ENCODE results near the gene RIMKLB. TPM values are rescaled to one million over a fixed set of nuclear protein-coding genes. Genes with fewer than 3 reads are reported as not detected.

The RIMKLB gene
- polyA plus RNA-seq, 1 experiment = 22.0 TPM

GRCh38 chr12:8828257-8829124 is 130.7 kb downstream of the RIMKLB start:
- CTCF ChIA-PET = no interaction called here
- Histone ChIP-seq H3K9me3 (ENCODE audit: control insufficient read depth, insufficient read depth, low read length) (no peaks in the 10 kb centered on the region), H3K4me3 (ENCODE audit: low read depth, low read length) (no peak overlapping the region), H3K27me3 (ENCODE audit: control insufficient read depth, insufficient read depth, low read length) (no peaks in the 10 kb centered on the region), H3K27ac (ENCODE audit: low read depth, low read length) (no peak overlapping the region)
- DNase-seq (ENCODE audit: low read depth, low spot score) = no peak
- no peak for TF ChIP-seq CTCF (IDR thresholded peaks at IDR 0.05; ENCODE audit: low read depth, low read length)
- POLR2A ChIA-PET = no interaction called here

GRCh38 chr12:8829125-8829518 is 131.3 kb downstream of the RIMKLB start:
- POLR2A ChIA-PET = no interaction called here
- no peak for TF ChIP-seq CTCF (IDR thresholded peaks at IDR 0.05; ENCODE audit: low read depth, low read length)
- CTCF ChIA-PET = no interaction called here

GRCh38 chr12:8829621-8830020 is 131.8 kb downstream of the RIMKLB start:
- ChIA-PET CTCF (no interaction called here), POLR2A (no interaction called here)
- no peak overlapping the region for H3K4me3 ChIP-seq (ENCODE audit: low read depth, low read length)
- H3K27ac ChIP-seq (ENCODE audit: low read depth, low read length) = no peak overlapping the region
- TF ChIP-seq CTCF (IDR thresholded peaks at IDR 0.05; ENCODE audit: low read depth, low read length) = no peak
- DNase-seq (ENCODE audit: low read depth, low spot score) = no peak
- H3K9me3 ChIP-seq (ENCODE audit: control insufficient read depth, insufficient read depth, low read length) = no peaks in the 10 kb centered on the region
- H3K27me3 ChIP-seq (ENCODE audit: control insufficient read depth, insufficient read depth, low read length) = no peaks in the 10 kb centered on the region

More at GRCh38 chr12:8829125-8829518, 131.3 kb downstream of the RIMKLB start:
- Histone ChIP-seq H3K9me3 (ENCODE audit: control insufficient read depth, insufficient read depth, low read length) (no peaks in the 10 kb centered on the region), H3K27ac (ENCODE audit: low read depth, low read length) (no peak overlapping the region), H3K27me3 (ENCODE audit: control insufficient read depth, insufficient read depth, low read length) (no peaks in the 10 kb centered on the region), H3K4me3 (ENCODE audit: low read depth, low read length) (no peak overlapping the region)
- DNase-seq (ENCODE audit: low read depth, low spot score) = no peak

DNA sequence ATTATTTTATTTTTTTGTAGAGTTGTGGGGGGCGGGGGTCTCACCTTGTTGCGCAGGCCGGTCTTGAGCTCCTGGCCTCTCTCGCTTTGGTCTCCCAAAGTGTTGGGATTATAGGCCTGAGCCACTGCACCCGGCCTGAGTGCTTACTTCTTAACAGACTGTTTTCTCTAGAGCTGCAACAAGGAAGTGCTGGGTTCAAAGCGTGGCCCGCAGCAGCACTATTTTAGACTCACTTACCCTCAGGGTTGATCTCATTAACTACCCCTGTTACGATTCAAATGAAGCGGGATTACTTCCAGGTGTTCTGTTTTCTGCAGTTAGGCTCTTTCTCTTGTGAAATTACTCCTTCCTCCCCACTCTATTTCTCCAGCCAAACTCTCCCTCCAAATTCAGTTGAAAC is 133.3 kb downstream of the RIMKLB start:
- no peak for TF ChIP-seq CTCF (IDR thresholded peaks at IDR 0.05; ENCODE audit: low read depth, low read length)
- CTCF ChIA-PET = no interaction called here
- POLR2A ChIA-PET = no interaction called here
- no peaks in the 10 kb centered on the region for H3K9me3 ChIP-seq (ENCODE audit: control insufficient read depth, insufficient read depth, low read length)
- H3K27me3 ChIP-seq (ENCODE audit: control insufficient read depth, insufficient read depth, low read length) = no peaks in the 10 kb centered on the region
- H3K4me3 ChIP-seq (ENCODE audit: low read depth, low read length) = no peak overlapping the region
- DNase-seq (ENCODE audit: low read depth, low spot score) = no peak
- no peak overlapping the region for H3K27ac ChIP-seq (ENCODE audit: low read depth, low read length)

DNA sequence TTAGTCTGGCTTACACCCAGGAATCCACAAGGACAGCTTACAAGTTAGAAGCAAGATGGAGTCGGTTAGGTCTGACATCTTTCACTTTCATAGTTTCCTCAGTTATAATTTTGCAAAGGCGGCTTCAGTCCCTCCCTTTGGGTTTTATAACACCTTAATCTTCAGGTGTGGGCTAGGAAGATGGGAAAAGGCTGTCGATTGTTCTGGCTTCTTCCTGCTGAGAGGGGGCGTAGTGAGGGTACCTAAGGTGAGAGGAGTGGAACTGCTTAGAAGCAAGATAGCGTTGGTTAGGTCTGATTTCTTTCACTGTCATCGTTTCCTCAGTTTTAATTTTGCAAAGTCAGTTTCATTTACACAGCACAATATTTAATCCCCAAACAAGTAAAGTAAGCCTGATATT is 134.7 kb downstream of the RIMKLB start:
- Histone ChIP-seq H3K9me3 (ENCODE audit: control insufficient read depth, insufficient read depth, low read length) (no peaks in the 10 kb centered on the region), H3K27ac (ENCODE audit: low read depth, low read length) (no peak overlapping the region), H3K27me3 (ENCODE audit: control insufficient read depth, insufficient read depth, low read length) (no peaks in the 10 kb centered on the region), H3K4me3 (ENCODE audit: low read depth, low read length) (no peak overlapping the region)
- no peak for DNase-seq (ENCODE audit: low read depth, low spot score)
- CTCF ChIA-PET = no interaction called here
- POLR2A ChIA-PET = no interaction called here
- no peak for TF ChIP-seq CTCF (IDR thresholded peaks at IDR 0.05; ENCODE audit: low read depth, low read length)

Other genes starting within 250 kb of the RIMKLB start
- not detected in 2 replicates for gene CLEC6A, start 242.0 kb upstream of the RIMKLB start, polyA plus RNA-seq (2011; rRNA removed)
- gene CLEC4D, start 184.5 kb upstream of the RIMKLB start, polyA plus RNA-seq (2011; rRNA removed) = not detected in 2 replicates
- not detected in 2 replicates for gene CLEC4E, start 157.1 kb upstream of the RIMKLB start, polyA plus RNA-seq (2011; rRNA removed)
- gene AICDA, start 85.1 kb upstream of the RIMKLB start, polyA plus RNA-seq (2011; rRNA removed) = not detected in 2 replicates
- 0.36 and 0.60 TPM in 2 replicates for gene MFAP5, start 35.2 kb upstream of the RIMKLB start, polyA plus RNA-seq (2011; rRNA removed)
- gene A2ML1, start 124.6 kb downstream of the RIMKLB start, polyA plus RNA-seq (2011; rRNA removed) = not detected in 2 replicates
- gene PHC1, start 216.5 kb downstream of the RIMKLB start, polyA plus RNA-seq (2011; rRNA removed) = 34.5 and 38.3 TPM in 2 replicates